ENCODE data around the gene FHOD3. TPM values are rescaled to one million over a fixed set of nuclear protein-coding genes. Genes with fewer than 3 reads are reported as not detected.

FHOD3 gene
- total RNA-seq, 1 experiment from 2014 or later: 0.34 TPM

- CTCF ChIA-PET: no interaction called here
- no peak for TF ChIP-seq CTCF (conservative IDR thresholded peaks at IDR 0.05; ENCODE audit: low read depth, low read length)
- no peak for TF ChIP-seq EZH2 (IDR thresholded peaks at IDR 0.05; ENCODE audit: borderline replicate concordance, low read depth, low read length, poor library complexity, severe bottlenecking)
- no peak overlapping the region for H3K27ac ChIP-seq (ENCODE audit: low read depth, low read length, poor library complexity, severe bottlenecking)
- POLR2A ChIA-PET (ENCODE audit: low non-redundant PET): no interaction called here
- H3K27me3 ChIP-seq (replicated peaks; ENCODE audit: insufficient read depth, low read depth, low read length, poor library complexity): no peaks in the 10 kb centered on the region
- no peak overlapping the region for H3K4me3 ChIP-seq (ENCODE audit: low read depth, low read length, poor library complexity, severe bottlenecking)
- BruUV-seq (replicated peaks): no TSS peak
- DNase-seq (ENCODE audit: low spot score): no peak
- H3K36me3 ChIP-seq (ENCODE audit: insufficient read depth, low read length, poor library complexity, severe bottlenecking): no peaks in the 10 kb centered on the region
- H3K4me1 ChIP-seq (ENCODE audit: insufficient read depth, low read length, poor library complexity, severe bottlenecking): no peaks in the 10 kb centered on the region
- intact Hi-C loops (cut with micrococcal nuclease; ENCODE audit: unreplicated experiment): no loop called here
- H3K9me3 ChIP-seq (ENCODE audit: low read depth, low read length, poor library complexity, severe bottlenecking): no peaks in the 10 kb centered on the region
Observed at GRCh38 chr18:36519358-36519757, 221.8 kb downstream of the FHOD3 start.

- BruUV-seq (replicated peaks): no TSS peak
- no peak overlapping the region for H3K4me3 ChIP-seq (ENCODE audit: low read depth, low read length, poor library complexity, severe bottlenecking)
- intact Hi-C loops (cut with micrococcal nuclease; ENCODE audit: unreplicated experiment): no loop called here
- H3K9me3 ChIP-seq (ENCODE audit: low read depth, low read length, poor library complexity, severe bottlenecking): no peaks in the 10 kb centered on the region
- TF ChIP-seq CTCF (conservative IDR thresholded peaks at IDR 0.05; ENCODE audit: low read depth, low read length) (no peak), EZH2 (IDR thresholded peaks at IDR 0.05; ENCODE audit: borderline replicate concordance, low read depth, low read length, poor library complexity, severe bottlenecking) (no peak)
- POLR2A ChIA-PET (ENCODE audit: low non-redundant PET): no interaction called here
- CTCF ChIA-PET: no interaction called here
- no peak for DNase-seq (ENCODE audit: low spot score)
- H3K27ac ChIP-seq (ENCODE audit: low read depth, low read length, poor library complexity, severe bottlenecking): no peak overlapping the region
- no peaks in the 10 kb centered on the region for H3K36me3 ChIP-seq (ENCODE audit: insufficient read depth, low read length, poor library complexity, severe bottlenecking)
- H3K4me1 ChIP-seq (ENCODE audit: insufficient read depth, low read length, poor library complexity, severe bottlenecking): no peaks in the 10 kb centered on the region
- no peaks in the 10 kb centered on the region for H3K27me3 ChIP-seq (replicated peaks; ENCODE audit: insufficient read depth, low read depth, low read length, poor library complexity)
Observed at GRCh38 chr18:36522509-36522908, 225.0 kb downstream of the FHOD3 start.

GRCh38 chr18:36525913-36526312 is 228.4 kb downstream of the FHOD3 start:
- Histone ChIP-seq H3K4me3 (ENCODE audit: low read depth, low read length, poor library complexity, severe bottlenecking) (no peak overlapping the region), H3K36me3 (ENCODE audit: insufficient read depth, low read length, poor library complexity, severe bottlenecking) (no peaks in the 10 kb centered on the region), H3K4me1 (ENCODE audit: insufficient read depth, low read length, poor library complexity, severe bottlenecking) (no peaks in the 10 kb centered on the region), H3K9me3 (ENCODE audit: low read depth, low read length, poor library complexity, severe bottlenecking) (no peaks in the 10 kb centered on the region), H3K27me3 (replicated peaks; ENCODE audit: insufficient read depth, low read depth, low read length, poor library complexity) (no peaks in the 10 kb centered on the region), H3K27ac (ENCODE audit: low read depth, low read length, poor library complexity, severe bottlenecking) (no peak overlapping the region)
- no peak for DNase-seq (ENCODE audit: low spot score)
- intact Hi-C loops (cut with micrococcal nuclease; ENCODE audit: unreplicated experiment): no loop called here
- CTCF ChIA-PET: no interaction called here
- TF ChIP-seq CTCF (conservative IDR thresholded peaks at IDR 0.05; ENCODE audit: low read depth, low read length): no peak
- no peak for TF ChIP-seq EZH2 (IDR thresholded peaks at IDR 0.05; ENCODE audit: borderline replicate concordance, low read depth, low read length, poor library complexity, severe bottlenecking)
- POLR2A ChIA-PET (ENCODE audit: low non-redundant PET): no interaction called here
- BruUV-seq (replicated peaks): no TSS peak

Measured in A673 (cell line).